Naive thymus-derived CD8-positive, alpha-beta T cell (primary cell): Measurements from ENCODE around the gene CPED1. TPM values are rescaled to one million over a fixed set of nuclear protein-coding genes. Genes with fewer than 3 reads are reported as not detected.

Source experiments
- ATAC-seq, 2 donors: fragments of 150-1000 bp; cut with Tn5 transposase in 1 of 2; sonication (Bioruptor Pico), chemical (Tn5 transposase) in 1 of 2; 1 replicate in 1 of 2; 2 replicates in 1 of 2; pipeline ENCODE4 v1.10.0; 2021; ENCODE audit warnings: mild to moderate bottlenecking in 2 of 2, moderate library complexity in 2 of 2
- POLR2A ChIA-PET: fragments of 350-600 bp; sonication (Branson Sonifier 250); formaldehyde crosslinking; loops from one replicate; lab custom pipeline; 2021; ENCODE audit warnings: antibody characterized with exemption; lab: Charles Lee
- DNase-seq, 10 donors: peaks; one replicate each; pipeline versions ENCODE4 v3.0.0 to v3.0.0-alpha.2; 2020 to 2022
- H3K27ac Mint-ChIP-seq, 10 donors: one replicate each; pipeline ENCODE4 v1.8.0; 2020 to 2022; ENCODE audit warnings: mild to moderate bottlenecking in 10 of 10, mixed read lengths in 10 of 10, moderate library complexity in 4 of 10, inconsistent platforms in 1 of 10
- H3K27me3 Mint-ChIP-seq, 5 donors: one replicate each; pipeline ENCODE4 v1.8.0; 2021 to 2022; ENCODE audit warnings: mixed read lengths in 5 of 5
- H3K36me3 Mint-ChIP-seq, 3 donors: one replicate each; pipeline ENCODE4 v1.8.0; 2020 to 2022; ENCODE audit warnings: mixed read lengths in 3 of 3, mild to moderate bottlenecking in 2 of 3, inconsistent platforms in 1 of 3
- H3K4me1 Mint-ChIP-seq, 4 donors: one replicate each; pipeline ENCODE4 v1.8.0; 2021 to 2022; ENCODE audit warnings: mixed read lengths in 4 of 4
- H3K4me3 Mint-ChIP-seq, 10 donors: one replicate each; pipeline ENCODE4 v1.8.0; 2020 to 2022; ENCODE audit warnings: mild to moderate bottlenecking in 10 of 10, mixed read lengths in 10 of 10, moderate library complexity in 6 of 10, inconsistent platforms in 1 of 10
- H3K9me3 Mint-ChIP-seq, 9 donors: one replicate each; pipeline ENCODE4 v1.8.0; 2020 to 2022; ENCODE audit warnings: mixed read lengths in 9 of 9, mild to moderate bottlenecking in 3 of 9, inconsistent platforms in 1 of 9, moderate library complexity in 1 of 9
- polyA plus RNA-seq, 3 donors: library from polyadenylated mRNA; unstranded; fragments of 300-500 nt; fragmentation: Illumina TruSeq; gene quantifications; one replicate each; pipeline ENCODE4 v1.2.3, GENCODE V29; 2021
- total RNA-seq, 8 experiments: library from RNA in 2 of 8; stranded (reverse) in 2 of 8; gene quantifications; one replicate each; pipeline ENCODE4 v1.2.3 and lab custom pipeline; 2021 to 2026

CPED1 gene
- total and polyA plus RNA-seq, 5 experiments from 2014 or later: not detected

- DNase-seq (no peak), ATAC-seq (no peak)
- H3K27me3 Mint-ChIP-seq: peaks cover 0 to 5% (median 0%) of the 10 kb centered on the region in 5 donors
- POLR2A ChIA-PET: no interaction called here
- H3K36me3 Mint-ChIP-seq: no peaks in the 10 kb centered on the region
- no peak overlapping the region for H3K4me3 Mint-ChIP-seq
- H3K9me3 Mint-ChIP-seq: no peaks in the 10 kb centered on the region
- H3K27ac Mint-ChIP-seq: no peak overlapping the region
- no peaks in the 10 kb centered on the region for H3K4me1 Mint-ChIP-seq
Observed at GRCh38 chr7:121016966-121017365, 28.5 kb downstream of the CPED1 start.

DNA sequence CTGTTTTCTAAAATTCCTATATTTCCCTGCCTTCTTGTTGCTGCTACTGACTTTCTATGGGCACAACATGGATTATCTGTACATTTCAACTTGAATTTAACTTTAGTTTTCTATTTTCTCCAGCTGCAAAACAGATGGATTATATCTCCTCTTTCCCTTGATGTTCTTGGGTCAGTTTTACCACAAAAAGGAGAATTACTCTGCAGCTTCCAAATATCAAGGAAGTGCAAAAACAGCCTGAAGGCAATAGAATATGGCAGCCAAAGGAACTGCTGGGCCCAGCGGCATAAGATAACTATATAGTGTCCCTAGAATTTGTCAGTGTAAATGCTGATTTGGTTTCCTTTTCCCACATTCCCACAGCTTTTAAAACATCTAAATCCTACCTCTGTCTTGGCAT, 29.1 kb downstream of the CPED1 start:
- H3K4me1 Mint-ChIP-seq: no peaks in the 10 kb centered on the region
- H3K9me3 Mint-ChIP-seq: no peaks in the 10 kb centered on the region
- POLR2A ChIA-PET: no interaction called here
- no peaks in the 10 kb centered on the region for H3K36me3 Mint-ChIP-seq
- H3K27ac Mint-ChIP-seq: no peak overlapping the region
- no peak overlapping the region for H3K4me3 Mint-ChIP-seq
- H3K27me3 Mint-ChIP-seq: peaks cover 0 to 5% (median 0%) of the 10 kb centered on the region in 5 donors
- DNase-seq: no peak
- ATAC-seq: no peak

DNA sequence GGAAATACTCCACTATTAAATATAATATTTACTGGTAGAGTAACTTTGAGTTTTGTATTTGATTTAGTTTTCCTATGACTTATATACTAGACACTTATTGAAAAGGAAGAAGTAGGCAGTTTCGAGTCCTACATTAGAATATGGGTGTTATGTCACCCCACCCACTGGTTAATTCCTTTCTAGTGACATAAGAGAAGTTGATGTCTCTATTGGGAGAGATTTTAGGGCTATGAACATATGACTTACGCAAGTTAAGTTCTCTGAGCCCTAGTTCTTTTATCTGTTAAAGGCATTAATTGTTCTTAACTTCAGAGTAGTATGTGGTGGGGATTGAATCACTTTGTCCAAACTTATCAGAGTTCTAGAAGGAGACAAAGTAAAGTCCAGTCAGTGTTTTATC, 30.5 kb downstream of the CPED1 start:
- DNase-seq (no peak), ATAC-seq (no peak)
- POLR2A ChIA-PET: no interaction called here
- H3K36me3 Mint-ChIP-seq: no peaks in the 10 kb centered on the region
- no peaks in the 10 kb centered on the region for H3K4me1 Mint-ChIP-seq
- peaks cover 0 to under 1% (median 0%) of the 10 kb centered on the region in 5 donors for H3K27me3 Mint-ChIP-seq
- no peaks in the 10 kb centered on the region for H3K9me3 Mint-ChIP-seq
- no peak overlapping the region for H3K4me3 Mint-ChIP-seq
- H3K27ac Mint-ChIP-seq: no peak overlapping the region

DNA sequence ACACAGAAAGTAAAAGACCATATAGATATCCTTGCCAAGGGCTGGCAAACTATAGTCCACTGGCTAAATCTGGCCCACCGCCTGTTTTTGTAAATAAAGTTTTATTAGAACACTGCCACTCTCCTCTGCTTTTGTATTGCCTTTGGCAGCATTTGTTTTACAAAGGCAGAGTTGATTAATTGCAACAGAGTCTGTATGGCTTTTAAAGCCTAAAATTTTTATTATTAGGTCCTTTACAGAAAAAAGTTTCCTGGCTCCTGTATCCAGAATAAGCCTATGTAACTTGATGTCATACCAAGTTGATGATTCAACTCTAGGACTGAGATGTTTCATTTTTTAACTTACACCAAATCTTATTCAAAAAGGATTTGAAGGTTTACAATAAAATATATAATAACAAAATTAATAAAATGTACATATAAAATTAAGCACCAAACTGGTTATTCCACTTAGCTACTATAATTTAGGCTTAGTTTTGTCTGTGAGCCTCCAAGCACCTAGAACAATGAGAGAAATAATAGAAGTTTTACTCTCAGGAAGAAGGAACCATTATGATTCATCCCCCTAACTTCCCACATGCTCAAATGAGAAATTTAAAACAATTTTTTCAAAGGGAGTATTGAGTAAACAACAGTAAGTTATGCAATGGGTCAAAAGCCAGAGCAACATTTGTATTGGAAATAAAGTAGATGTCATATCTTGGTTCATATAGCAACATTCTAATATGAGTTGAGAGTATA, 31.9 kb downstream of the CPED1 start:
- ATAC-seq: no peak
- DNase-seq: no peak
- POLR2A ChIA-PET: no interaction called here
- H3K36me3 Mint-ChIP-seq: no peaks in the 10 kb centered on the region
- H3K4me1 Mint-ChIP-seq: no peaks in the 10 kb centered on the region
- no peak overlapping the region for H3K4me3 Mint-ChIP-seq
- H3K27me3 Mint-ChIP-seq: peaks cover 0 to under 1% (median 0%) of the 10 kb centered on the region in 5 donors
- H3K27ac Mint-ChIP-seq: no peak overlapping the region
- no peaks in the 10 kb centered on the region for H3K9me3 Mint-ChIP-seq

DNA sequence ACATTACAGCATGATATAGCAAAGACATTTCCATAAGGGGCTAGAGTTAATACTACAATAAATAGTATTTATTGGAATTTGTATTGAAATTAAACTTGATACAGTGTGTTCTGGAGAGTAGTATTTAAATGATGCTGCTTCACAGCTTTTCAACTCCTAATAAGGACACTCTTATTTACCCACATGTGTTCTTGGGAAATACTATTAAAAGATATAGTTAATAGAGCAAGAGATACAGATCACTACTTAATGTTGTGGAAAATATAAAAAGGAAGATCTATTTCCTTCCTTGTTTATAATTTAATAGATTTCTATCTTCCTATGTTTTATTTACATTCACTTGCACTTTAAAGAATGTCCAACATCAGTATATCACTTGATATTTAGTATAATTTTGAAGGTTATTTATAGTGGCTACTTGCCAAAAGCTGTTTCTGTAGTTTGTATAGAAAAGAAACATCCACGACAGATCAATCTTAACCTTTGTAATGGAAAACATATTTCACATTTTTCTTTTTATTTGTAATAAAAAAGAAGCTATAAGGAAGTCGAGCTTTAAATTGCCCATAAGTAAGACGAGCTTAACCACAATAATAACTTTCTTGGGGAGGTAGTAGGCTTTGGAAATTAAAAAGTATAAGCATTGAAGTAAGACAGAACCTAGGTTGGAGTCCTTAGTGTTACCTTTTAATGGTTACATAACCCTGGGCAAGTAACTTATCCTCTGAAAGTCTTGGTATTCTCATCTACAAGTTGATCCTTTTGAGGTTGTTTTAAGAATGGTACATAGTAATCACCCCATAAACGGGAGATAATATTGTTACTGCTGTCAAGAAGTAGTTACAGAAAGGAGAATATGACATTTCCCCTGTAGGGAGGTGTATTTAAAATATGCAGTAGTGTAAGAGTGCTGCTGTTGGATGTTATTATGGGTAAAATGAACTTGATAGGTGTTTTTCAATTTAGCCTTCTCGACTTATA, 32.8 kb downstream of the CPED1 start:
- H3K27ac Mint-ChIP-seq: no peak overlapping the region
- H3K27me3 Mint-ChIP-seq: peaks cover 0 to 9% (median 1%) of the 10 kb centered on the region in 5 donors
- H3K4me3 Mint-ChIP-seq: no peak overlapping the region
- POLR2A ChIA-PET: interaction anchor here (0.5 kb wide), 1 partner anchor 71 kb away, joined by 3 read pairs; the partner anchor contains the start of gene ING3
- DNase-seq (no peak), ATAC-seq (no peak)
- H3K9me3 Mint-ChIP-seq: peaks cover 0 to 5% (median 0%) of the 10 kb centered on the region in 9 donors
- H3K36me3 Mint-ChIP-seq: peaks cover 0 to 8% (median 1%) of the 10 kb centered on the region in 3 donors
- H3K4me1 Mint-ChIP-seq: peaks cover 0 to 1% (median 0%) of the 10 kb centered on the region in 4 donors

GRCh38 chr7:121023194-121023593, 34.7 kb downstream of the CPED1 start:
- ATAC-seq: no peak
- no peak for DNase-seq
- H3K9me3 Mint-ChIP-seq: peaks cover 0 to 9% (median 0%) of the 10 kb centered on the region in 9 donors
- H3K4me3 Mint-ChIP-seq: no peak overlapping the region
- peaks cover 0 to 11% (median 4%) of the 10 kb centered on the region in 5 donors for H3K27me3 Mint-ChIP-seq
- H3K36me3 Mint-ChIP-seq: peaks cover 0 to 10% (median 3%) of the 10 kb centered on the region in 3 donors
- peaks cover 0 to 2% (median 0%) of the 10 kb centered on the region in 4 donors for H3K4me1 Mint-ChIP-seq
- no peak overlapping the region for H3K27ac Mint-ChIP-seq
- POLR2A ChIA-PET: no interaction called here

GRCh38 chr7:121023683-121024511, 35.4 kb downstream of the CPED1 start:
- ATAC-seq (no peak), DNase-seq (no peak)
- H3K27ac Mint-ChIP-seq: no peak overlapping the region
- H3K36me3 Mint-ChIP-seq: peaks cover 0 to 10% (median 3%) of the 10 kb centered on the region in 3 donors
- H3K4me1 Mint-ChIP-seq: peaks cover 0 to 2% (median 0%) of the 10 kb centered on the region in 4 donors
- POLR2A ChIA-PET: no interaction called here
- H3K9me3 Mint-ChIP-seq: peaks cover 0 to 9% (median 0%) of the 10 kb centered on the region in 9 donors
- H3K4me3 Mint-ChIP-seq: no peak overlapping the region
- H3K27me3 Mint-ChIP-seq: peaks cover 0 to 11% (median 4%) of the 10 kb centered on the region in 5 donors

DNA sequence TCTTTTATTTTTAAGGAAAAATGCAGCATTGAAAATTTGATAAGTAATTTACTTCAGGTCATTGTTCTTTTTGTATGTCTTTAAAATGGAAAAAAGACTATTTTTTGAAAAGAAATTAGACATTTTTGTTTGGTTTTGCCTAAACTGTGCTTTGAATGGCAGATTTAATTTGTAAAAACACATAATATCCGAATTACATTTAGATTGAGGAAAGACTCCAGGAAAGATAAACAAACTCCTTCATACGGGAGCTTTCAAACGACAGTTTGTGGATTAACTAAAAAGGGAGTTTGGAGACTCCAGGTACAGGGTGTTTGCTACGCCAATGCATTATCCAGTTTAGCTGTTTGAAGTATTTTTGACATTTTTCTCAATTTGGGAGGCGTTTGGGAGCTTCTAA, 36.1 kb downstream of the CPED1 start:
- H3K4me1 Mint-ChIP-seq: peaks cover 0 to 2% (median 0%) of the 10 kb centered on the region in 4 donors
- peaks cover 0 to 11% (median 4%) of the 10 kb centered on the region in 5 donors for H3K27me3 Mint-ChIP-seq
- no peak for ATAC-seq
- POLR2A ChIA-PET: no interaction called here
- H3K27ac Mint-ChIP-seq: no peak overlapping the region
- H3K9me3 Mint-ChIP-seq: peaks cover 0 to 9% (median 0%) of the 10 kb centered on the region in 9 donors
- no peak overlapping the region for H3K4me3 Mint-ChIP-seq
- H3K36me3 Mint-ChIP-seq: peaks cover 0 to 10% (median 3%) of the 10 kb centered on the region in 3 donors
- no peak for DNase-seq

GRCh38 chr7:121026159-121026558, 37.6 kb downstream of the CPED1 start:
- DNase-seq: no peak
- POLR2A ChIA-PET: no interaction called here

DNA sequence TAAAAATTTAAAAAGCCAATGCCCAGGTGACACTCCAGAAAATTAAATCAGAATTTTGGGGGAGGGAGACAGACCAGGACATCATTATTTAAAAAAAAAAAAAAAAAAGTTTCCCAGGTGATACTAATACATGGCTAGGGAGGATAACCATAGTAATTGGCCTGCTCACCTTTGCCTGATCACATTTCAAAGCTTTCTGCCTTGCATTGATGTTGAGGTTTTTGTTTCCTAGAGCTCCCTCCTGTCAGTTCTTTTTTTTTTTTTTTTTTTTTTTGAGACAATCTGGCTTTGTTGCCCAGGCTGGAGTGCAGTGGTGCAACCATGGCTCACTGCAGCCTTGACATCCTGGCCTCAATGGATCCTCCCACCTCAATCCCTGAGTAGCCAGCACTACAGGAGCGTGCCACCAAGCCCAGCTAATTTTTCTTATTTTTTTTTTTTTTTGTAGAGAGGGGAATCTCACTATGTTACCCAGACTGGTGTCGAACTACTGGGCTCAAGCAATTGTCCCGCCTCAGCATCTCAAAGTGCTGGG, 38.1 kb downstream of the CPED1 start:
- DNase-seq (no peak), ATAC-seq (no peak)
- peaks cover 0 to 10% (median 3%) of the 10 kb centered on the region in 3 donors for H3K36me3 Mint-ChIP-seq
- H3K4me3 Mint-ChIP-seq: no peak overlapping the region
- no peak overlapping the region for H3K27ac Mint-ChIP-seq
- H3K27me3 Mint-ChIP-seq: peaks cover 0 to 11% (median 4%) of the 10 kb centered on the region in 5 donors
- peaks cover 0 to 2% (median 0%) of the 10 kb centered on the region in 4 donors for H3K4me1 Mint-ChIP-seq
- POLR2A ChIA-PET: no interaction called here
- peaks cover 0 to 9% (median 0%) of the 10 kb centered on the region in 9 donors for H3K9me3 Mint-ChIP-seq

More at GRCh38 chr7:121026159-121026558, 37.6 kb downstream of the CPED1 start:
- Mint-ChIP-seq H3K27me3 (peaks cover 0 to 11% (median 4%) of the 10 kb centered on the region in 5 donors), H3K4me1 (peaks cover 0 to 2% (median 0%) of the 10 kb centered on the region in 4 donors), H3K36me3 (peaks cover 0 to 10% (median 3%) of the 10 kb centered on the region in 3 donors), H3K9me3 (peaks cover 0 to 9% (median 0%) of the 10 kb centered on the region in 9 donors), H3K4me3 (no peak overlapping the region), H3K27ac (no peak overlapping the region)
- no peak for ATAC-seq

GRCh38 chr7:121027761-121028669, 39.5 kb downstream of the CPED1 start:
- Mint-ChIP-seq H3K27me3 (peaks cover 0 to 11% (median 4%) of the 10 kb centered on the region in 5 donors), H3K9me3 (peaks cover 0 to 9% (median 0%) of the 10 kb centered on the region in 9 donors), H3K27ac (no peak overlapping the region), H3K4me3 (no peak overlapping the region), H3K36me3 (peaks cover 0 to 10% (median 3%) of the 10 kb centered on the region in 3 donors), H3K4me1 (peaks cover 0 to 6% (median 0%) of the 10 kb centered on the region in 4 donors)
- ATAC-seq (no peak), DNase-seq (no peak)
- POLR2A ChIA-PET: no interaction called here
